NCI-H187 (cell line): ENCODE data around the gene MCHR2.
"Not testable (repeated sequence)": the region's sequence is repeated elsewhere in the genome, so short reads cannot be mapped to it uniquely, and the experiment has no call there.

Experiments used
- DNase-seq, 2 experiments: peaks; one replicate each; lab custom pipeline; 2025; lab: John Stamatoyannopoulos, UW

MCHR2 gene, protein sequence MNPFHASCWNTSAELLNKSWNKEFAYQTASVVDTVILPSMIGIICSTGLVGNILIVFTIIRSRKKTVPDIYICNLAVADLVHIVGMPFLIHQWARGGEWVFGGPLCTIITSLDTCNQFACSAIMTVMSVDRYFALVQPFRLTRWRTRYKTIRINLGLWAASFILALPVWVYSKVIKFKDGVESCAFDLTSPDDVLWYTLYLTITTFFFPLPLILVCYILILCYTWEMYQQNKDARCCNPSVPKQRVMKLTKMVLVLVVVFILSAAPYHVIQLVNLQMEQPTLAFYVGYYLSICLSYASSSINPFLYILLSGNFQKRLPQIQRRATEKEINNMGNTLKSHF

DNA sequence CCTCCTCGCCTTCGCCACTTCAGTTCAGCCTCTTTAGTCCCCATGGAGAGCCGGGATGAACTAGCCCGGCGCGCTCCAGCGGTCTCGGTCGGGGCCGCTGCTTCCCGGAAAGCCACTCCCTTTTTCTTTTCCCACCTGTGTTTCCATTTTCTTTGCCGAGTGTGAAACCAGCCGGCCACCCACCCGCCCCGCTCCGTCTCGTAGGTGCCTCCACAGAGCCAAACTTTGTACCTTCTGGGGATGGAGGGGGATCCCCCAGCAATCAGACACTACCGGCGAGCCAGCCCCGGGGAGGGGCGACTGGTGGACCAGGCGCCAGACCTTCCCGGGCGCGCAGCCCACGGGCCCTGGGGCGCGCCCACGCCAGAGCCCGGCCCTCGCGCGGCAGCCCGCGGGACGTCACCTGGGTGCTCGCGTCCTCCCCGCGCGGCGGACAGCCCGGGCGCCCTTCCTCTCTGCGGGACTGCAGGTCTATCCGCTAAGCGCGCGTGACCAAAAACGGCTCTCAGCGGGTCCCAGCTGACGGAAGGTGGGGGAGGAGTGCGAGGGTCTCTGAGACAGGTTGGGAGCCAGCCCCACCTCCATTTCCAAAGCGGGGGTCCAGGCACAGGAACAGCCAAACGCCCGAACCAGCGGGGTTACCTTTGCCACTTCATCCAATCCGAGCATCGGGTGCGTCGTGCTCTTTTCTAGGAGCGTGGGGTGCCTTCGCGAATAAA is at the start of gene MCHR2:
Gene MCHR2, minus strand, starts transcription at position 691 of the 719 bp plus-strand sequence. CDS start 38,076 bp downstream, outside the sequence.
- DNase-seq = no peak

DNA sequence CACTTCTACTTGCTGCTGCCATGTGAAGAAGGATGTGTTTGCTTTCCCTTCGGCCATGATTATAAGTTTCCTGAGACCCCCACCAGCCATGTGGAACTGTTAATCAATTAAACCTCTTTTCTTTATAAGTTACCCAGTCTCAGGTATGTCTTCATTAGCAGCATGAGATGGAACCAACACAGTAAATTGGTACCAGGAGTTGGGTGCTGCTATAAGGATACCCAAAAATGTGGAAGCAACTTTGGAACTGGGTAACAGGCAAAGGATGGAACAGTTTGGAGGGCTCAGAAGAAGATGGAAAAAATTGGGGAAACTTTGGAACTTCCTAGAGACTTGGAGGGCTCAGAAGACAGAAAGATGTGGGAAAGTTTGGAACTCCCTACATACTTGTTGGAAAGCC is 44.5 kb upstream of the MCHR2 start:
- not testable (repeated sequence) for DNase-seq

DNA sequence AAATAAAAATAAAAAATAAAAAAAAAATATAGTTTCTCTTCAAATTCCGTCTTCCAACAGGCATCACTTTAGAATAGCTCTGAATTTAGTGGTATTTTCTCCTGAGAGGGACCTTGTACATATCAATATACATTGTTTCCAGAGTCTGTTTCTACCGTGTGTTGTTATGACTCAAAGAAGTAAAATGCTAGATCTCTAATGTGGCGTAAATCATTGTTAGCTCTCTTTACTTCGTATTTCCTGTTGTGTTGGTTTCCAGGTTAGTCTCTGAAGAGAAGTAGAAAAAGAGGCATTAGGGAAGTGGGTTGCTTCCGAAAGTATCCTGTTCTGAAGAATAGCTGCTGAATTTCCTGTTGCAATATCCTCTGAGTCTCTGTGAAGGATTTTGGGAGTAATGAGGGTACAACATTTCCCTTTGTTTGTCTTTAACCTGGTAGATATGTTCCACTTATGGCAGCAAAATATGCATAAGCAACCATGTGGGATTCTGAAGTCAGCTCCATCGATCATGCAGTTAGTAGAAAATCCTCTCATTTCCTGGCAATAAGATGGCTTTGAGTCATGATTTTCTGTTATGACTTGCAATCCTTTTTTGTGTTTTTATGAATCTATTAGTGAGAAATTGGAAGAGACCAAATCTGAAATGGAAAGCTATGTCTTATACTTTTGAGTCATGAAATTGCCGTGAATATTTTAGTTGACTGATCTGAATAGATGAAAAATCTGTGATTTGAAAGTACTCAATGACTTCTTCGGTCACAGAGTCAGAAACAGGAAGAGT is 42.0 kb upstream of the MCHR2 start:
- no peak for DNase-seq

DNA sequence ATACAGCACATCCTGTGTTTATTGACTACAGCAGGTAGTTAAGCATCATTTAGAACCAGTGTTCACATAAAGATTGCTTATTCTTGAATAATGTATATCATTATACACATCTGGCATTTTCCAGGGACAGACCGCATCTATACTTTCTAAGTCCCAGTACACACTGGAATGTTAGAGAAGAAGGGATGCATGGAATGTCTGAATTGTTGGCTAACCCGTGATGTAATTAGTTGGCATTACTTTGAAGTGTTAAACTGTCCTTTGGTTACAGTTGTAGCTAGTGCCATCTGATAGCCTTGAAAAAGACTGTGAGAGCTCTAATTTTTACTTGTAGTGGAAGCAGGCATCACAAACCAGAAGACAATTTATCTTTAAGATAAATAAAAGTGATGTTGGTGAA is 29.8 kb upstream of the MCHR2 start:
- DNase-seq = no peak

DNA sequence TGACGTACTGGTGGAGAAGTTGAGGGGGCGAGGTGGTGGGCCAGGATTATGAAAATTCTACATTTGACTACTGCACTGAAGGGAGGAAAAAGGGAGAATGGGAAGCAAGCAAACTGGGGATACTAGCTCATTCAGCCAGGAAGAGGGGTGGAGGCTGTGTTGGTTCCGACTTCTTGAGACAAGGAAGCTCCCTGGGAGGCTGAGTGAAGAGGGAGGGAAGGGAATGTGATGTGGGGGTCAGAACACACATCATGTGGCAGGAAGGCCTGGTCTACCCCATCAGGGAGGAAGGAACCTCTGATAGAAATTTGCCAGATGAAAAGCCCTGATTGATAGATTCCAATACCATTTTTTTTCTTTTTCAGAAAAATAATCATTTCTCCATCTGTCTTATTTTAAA is 28.8 kb upstream of the MCHR2 start:
- DNase-seq = no peak

DNA sequence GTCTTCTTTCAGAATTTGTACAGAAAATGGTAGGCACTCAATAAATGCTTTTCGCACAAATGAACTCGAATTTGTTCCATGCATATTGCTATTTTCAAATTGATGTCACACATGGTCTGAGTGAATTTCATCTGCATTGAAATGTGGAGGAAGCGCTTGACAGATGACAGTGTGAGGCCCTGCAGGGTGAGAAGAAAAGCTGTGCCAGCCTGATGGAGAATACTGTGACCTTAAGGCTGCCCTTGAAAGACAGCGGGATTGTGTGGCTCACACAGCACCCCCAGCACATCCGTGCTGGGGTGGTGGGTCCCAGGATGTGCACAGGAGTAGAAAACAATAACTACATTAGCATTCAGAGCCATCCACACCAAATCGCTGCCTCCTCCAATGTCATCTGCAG is 14.8 kb upstream of the MCHR2 start:
- no peak for DNase-seq

DNA sequence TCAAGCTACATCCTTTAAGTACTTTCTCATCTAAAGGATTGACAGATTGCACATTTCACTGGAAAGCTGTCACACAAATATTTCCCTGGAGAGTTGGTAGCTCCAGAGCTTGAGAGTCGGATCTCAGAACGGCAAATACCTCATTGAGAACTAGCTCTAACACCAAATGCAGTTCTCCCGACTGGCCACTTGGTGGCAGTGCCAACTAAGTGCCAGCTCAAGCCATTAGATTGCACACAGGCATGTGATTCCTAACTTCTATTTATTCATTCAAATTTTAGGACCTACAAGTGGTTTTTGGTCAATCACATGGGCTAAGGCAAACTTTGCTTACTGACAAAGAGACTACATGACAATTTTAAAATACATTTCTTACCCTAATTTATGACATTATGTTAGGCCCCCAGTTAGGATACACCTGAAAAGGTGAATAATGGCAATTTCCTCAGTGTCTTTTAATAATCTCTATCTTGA is 7.9 kb upstream of the MCHR2 start:
- DNase-seq = peak; percentile 2 to 7

DNA sequence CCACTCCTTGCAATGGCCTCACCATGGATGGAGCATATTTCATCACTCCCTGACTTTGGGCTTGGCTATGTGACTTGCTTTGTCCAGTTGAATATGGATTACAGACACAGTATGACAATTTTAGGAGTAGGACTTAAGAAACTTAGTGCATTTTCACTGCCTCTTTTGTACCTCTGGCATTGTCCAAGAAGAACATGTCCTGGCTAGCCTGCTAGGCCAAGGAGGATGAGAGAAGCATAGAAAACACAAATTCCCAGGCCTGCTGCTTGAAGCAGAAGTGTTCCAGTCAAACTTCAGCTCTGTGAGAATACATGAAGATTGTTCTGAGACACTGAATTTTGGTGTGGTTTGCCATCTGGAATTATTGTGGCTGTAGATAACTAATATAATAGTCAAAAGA is 3.1 kb upstream of the MCHR2 start:
- DNase-seq = no peak

DNA sequence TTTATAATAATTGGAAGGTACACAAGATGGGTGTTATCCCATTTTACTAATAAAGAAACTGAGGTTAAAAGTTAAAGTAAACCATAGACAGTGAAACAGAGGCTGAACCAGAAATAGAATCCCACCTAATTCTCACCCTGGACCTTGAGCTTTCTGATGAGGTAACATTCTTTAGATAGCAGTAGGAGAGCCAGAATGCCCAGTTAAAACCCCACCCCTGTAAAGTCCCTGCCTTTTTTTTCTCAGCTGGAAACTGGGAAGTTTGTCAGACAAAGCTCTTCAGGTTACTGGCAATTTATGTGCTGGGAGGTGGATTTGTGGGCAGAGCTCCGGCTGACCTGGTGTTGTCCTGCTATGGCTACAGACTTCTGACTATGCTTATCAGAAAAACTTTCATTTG is 1.9 kb upstream of the MCHR2 start:
- DNase-seq = no peak

DNA sequence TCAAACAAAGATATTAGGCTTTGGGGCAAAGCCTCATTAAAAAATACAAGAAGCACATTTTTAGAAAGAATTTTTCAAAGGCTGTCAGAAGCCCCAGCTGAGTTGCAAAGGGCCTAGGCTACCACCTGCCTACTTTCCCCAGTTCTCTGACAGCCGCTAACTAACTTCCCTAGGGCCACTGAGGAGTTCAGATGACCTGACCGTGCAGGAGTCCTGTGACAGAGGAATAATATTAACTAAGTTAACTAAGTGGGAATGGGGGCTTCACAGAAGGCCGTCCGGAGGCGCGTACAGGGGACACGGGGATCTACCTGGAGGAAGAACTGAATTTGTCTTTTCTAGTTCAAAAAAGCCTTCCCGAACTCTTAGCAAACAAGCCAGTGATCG is 884 bp downstream of the MCHR2 start:
- DNase-seq = no peak

DNA sequence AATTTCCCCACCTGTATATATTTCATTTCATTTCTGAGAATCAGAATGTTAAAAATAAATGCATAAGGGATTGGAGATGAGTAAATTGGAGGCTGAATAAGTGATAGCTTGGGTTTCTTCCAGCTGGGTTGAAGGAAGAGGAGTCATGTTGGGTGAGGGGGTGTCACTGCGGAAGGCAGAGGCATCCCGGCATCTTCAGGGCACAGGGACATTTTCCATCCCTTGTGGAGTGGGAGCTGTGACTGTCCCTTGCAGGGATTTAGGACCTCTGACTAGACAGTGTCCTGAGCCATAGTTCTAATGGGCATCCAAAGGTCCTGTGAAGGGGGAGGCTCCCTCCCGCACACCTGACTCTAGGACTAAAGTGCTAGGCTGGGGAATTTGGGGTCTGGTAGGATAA is 2.1 kb downstream of the MCHR2 start:
- no peak for DNase-seq

DNA sequence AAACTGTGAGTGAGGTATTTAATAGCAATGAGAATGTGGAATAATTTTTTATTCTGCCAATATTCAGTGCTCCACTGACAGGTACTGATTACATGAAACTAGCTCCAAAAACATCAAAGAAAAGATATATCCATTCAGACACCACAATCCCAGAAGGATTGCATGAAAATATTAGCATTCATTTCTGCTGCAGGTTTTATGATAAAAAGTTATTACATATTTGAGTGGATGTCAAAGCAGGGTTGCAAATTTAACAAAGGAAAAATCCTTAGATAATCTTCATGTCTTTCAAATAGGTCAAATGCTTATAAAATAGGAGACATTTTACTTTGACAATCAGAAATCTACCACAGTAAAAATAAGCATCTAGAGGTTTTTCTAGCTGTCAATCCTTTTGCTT is 13.3 kb downstream of the MCHR2 start:
- DNase-seq = no peak

DNA sequence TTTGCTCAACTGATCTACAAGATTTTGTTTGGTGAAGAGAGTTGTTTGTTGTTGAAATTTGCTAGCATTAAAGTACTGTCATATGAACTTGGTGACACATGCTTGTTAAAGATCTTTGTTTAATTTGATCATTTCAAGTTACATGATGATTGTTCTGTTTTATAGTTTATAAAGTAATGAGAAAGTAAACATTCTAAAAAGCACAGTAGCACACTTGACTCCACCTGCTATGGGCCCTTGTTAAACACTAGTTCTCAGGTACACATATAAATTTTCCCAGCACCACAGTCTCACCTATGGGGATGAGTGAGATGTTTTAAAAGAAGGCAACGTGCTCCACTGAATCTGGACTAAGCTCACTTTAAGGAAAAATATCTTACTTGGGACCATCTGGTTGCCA is 14.1 kb downstream of the MCHR2 start:
- DNase-seq = no peak

DNA sequence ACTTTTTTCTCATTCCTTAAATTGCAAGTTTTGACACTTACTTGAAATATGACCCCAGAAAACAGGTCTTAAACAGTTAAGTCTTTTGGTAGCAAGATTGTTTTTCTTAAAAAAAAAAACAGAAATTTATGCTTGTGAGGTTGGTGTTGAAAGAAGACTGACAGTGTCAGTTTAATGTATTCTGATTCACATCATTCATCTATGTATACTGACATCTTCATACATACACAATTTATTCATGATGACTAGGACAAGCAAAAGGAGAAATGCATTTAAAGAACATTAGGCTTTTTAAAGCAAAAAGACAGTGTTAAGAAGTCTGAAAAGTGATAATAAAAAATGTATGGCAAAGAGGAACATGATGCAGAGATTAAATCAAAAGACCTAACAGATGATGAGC is 27.0 kb downstream of the MCHR2 start:
- DNase-seq = no peak

DNA sequence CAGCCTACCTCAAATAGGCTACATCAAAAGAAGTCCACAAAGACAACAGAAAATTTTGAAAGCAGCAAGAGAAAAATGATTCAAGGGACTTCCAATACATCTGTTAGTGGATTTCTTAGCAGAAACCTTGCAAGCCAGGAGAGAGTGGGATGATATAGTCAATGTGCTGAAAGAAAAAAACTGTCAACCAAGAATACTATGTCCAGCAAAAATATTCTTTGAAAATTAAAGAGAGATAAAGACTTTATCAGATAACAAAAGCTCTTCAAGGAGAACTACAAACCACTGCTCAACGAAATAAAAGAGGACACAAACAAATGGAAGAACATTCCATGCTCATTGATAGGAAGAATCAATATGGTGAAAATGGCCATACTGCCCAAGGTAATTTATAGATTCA is 34.0 kb downstream of the MCHR2 start:
- DNase-seq = no peak

DNA sequence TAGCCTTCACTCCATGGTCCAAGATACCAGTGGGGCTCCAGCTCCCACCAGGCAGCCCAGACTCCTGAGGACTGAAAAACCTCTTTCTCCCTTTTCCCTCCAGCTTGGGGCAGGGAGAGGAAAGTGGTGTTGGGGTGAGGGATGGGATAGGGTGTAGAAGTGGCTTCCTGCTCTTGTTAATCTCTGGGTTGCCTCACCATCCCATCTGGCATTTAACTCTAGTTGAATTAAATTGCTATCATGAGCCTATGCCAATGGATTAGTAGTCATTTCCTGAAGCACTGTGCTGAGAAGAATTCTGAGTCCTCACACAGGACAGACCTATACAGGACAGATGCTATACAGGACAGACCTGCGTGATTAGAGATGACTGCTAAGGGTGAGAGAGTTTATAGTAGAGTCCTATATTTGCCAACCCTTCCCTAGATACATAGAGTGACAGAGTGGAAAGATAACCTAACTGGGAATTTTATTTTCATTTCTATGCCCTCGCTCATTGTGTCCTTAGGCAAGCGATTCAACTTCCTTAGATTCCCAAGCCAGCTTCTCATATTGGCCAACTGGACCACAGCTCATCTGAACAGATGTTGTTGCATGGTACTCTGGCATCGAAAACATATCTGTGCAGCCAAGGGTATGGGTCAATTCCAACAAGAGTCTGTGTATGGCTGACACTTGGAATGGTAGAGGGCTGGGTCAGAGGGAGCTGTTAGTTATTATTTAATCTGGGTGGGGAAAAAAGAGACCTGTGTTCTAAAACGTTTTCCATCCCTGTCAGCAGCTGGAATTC is 42.8 kb downstream of the MCHR2 start:
- no peak for DNase-seq

DNA sequence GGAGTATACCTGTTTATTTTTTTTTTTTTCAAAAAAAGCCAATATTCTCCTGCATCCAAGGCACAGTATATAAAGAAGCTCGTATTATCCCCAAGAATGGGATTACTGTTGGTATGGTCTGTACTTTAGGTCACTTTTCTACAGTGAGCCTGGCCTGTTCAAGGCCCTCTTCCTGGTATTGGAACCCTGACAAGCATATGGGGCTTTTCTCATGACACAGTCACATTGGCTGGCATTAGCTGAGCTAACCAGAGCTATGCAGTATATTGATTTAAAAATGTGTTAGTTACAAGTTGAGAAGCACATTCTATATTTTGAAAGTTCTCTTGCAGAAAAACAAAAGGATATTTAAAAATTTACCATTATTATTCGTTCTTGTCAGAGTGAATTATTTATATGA is 48.0 kb downstream of the MCHR2 start:
- no peak for DNase-seq

DNA sequence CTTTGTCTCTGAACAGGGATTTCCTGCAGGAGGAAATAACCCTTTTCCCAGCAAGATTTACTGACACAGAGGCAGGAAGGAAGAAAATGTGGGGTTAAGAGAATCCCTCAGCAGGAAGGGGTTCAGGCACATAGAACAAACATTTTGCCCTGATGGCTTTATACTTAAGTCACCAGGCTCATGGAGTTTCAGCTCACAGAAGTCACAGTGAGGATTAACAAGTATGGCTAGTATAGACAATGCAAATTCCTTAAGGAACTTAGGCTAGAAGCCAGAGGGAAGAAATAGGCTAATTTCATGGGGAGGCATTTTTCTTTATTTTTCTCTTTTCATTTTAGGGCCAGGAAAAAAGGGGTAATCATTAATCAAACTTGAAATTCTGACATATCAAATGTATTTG is 50.2 kb downstream of the MCHR2 start:
- DNase-seq = no peak

DNA sequence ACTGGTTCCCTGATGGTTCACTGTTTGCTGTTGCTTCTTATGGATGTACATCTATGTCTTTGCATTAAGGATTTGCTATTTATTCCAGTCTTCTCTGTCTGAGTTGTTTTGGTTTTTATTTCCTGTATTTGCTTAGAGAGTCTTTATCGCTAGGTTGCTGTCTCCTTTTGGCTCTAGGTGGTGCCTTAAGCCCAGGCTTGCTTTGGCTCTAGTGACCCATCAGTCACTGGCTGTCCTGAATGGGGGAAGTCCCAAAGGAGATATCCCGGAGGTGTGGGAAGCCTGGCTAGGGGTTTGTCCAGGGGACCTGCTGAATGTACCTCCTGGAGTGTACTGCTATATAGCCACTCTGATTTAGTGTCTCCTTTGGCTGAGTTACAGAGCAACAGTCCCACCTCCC is 53.4 kb downstream of the MCHR2 start:
- no peak for DNase-seq

DNA sequence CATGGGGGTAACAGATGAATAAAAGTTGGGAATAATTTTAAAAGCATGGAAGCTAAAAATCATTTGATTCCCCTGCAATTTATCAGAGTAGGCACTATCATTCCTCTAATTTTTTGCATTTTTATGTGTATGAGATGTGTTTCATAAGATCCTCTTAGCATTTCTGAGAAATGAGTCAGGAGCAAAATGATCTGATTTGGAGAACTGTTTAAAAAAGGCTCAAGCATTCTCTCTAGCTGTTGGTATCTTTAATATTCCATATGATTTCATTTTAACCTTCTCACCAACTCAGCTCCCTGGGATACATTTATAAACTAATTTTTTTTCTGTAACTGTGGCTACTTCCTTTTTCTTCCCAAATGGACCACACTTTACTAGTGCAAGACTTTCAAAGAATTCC is 60.9 kb downstream of the MCHR2 start:
- DNase-seq = no peak

DNA sequence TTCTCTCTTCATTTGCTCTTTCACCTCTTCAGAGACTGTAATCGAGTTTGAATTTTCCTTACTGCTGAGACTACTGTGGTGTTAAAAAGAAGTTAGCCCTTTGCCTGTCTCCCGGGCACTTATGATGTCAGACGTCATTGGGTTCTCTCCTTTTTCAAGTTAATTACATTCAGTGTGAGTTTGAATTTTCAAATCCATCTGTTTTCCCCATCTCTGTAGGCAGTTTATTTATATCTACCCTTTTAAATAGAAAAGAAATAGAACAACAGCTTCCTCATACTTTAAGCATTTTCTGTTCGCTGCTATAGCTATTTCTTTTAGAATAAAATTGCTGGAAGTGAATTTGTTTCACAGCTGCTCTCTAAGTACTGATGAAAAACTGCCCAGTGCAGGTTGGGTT is 81.4 kb downstream of the MCHR2 start:
- DNase-seq = no peak
